GM12878 (cell line): ENCODE data around the gene FSHR. TPM values are rescaled to one million over a fixed set of nuclear protein-coding genes. Genes with fewer than 3 reads are reported as not detected.

ENCODE experiments used
- ATAC-seq: fragments of 200-7000 bp; cut with Tn5 transposase; 3 replicates; pipeline ENCODE4 v1.9.1; 2020; ENCODE audit warnings: mild to moderate bottlenecking, moderate library complexity
- BruUV-seq: library from RNA; stranded (reverse); fragments of 400-500 nt; replicated peaks from 2 replicates; lab custom pipeline; 2021; lab: Mats Ljungman, UMichigan
- CTCF ChIA-PET: fragments of 300-600 bp; sonication (Branson Sonifier 250); formaldehyde crosslinking; extraction: SDS; loops from one replicate; lab custom pipeline; 2021; ENCODE audit warnings: inconsistent platforms; lab: Yijun Ruan, JAX
- POLR2A ChIA-PET: fragments of 350-600 bp; formaldehyde crosslinking; extraction: SDS; loops from one replicate; lab custom pipeline; 2021; ENCODE audit warnings: inconsistent platforms; lab: Charles Lee
- RAD21 ChIA-PET: fragments of 300-600 bp; sonication (Branson Sonifier 250); formaldehyde crosslinking; loops from one replicate; lab custom pipeline; 2023; ENCODE audit warnings: antibody characterized with exemption; ENCODE audit not compliant: unreplicated experiment; lab: Charles Lee
- SMC1A ChIA-PET: fragments of 300-600 bp; sonication (Branson Sonifier 250); formaldehyde crosslinking; loops from one replicate; lab custom pipeline; 2023; ENCODE audit not compliant: unreplicated experiment, uncharacterized antibody; lab: Charles Lee
- DNase-seq: peaks from one replicate; pipeline ENCODE4 v3.0.0-alpha.2; 2011; ENCODE audit warnings: low read depth, low spot score
- FAIRE-seq: peaks from 3 replicates; lab custom pipeline; 2011; peaks lifted over from hg19 to GRCh38; lab: Jason Lieb, UNC
- H2AFZ ChIP-seq: 2 replicates; pipeline ENCODE4 v1.6.0; 2011; ENCODE audit warnings: low read depth, low read length, control low read depth; ENCODE audit not compliant: control insufficient read depth
- H3K27ac ChIP-seq: 2 replicates; pipeline ENCODE4 v1.5.1; 2011; ENCODE audit warnings: control low read depth; ENCODE audit not compliant: control insufficient read depth, insufficient read depth
- H3K27me3 ChIP-seq, 2 experiments: replicated peaks in 1 of 2; 2 replicates each; pipeline versions ENCODE4 v1.6.0 to v1.6.1; 2011; ENCODE audit warnings: low read length in 1 of 2; ENCODE audit not compliant: control insufficient read depth in 2 of 2, insufficient read depth in 2 of 2
- H3K36me3 ChIP-seq, 2 experiments: 2 replicates each; pipeline ENCODE4 v1.5.1; 2011; ENCODE audit warnings: low read length in 1 of 2; ENCODE audit not compliant: control insufficient read depth in 2 of 2, insufficient read depth in 2 of 2
- H3K4me1 ChIP-seq: 2 replicates; pipeline ENCODE4 v1.6.1; 2011; ENCODE audit warnings: mild to moderate bottlenecking, low read length, moderate library complexity, mixed read lengths; ENCODE audit not compliant: control insufficient read depth, insufficient read depth
- H3K4me2 ChIP-seq: 2 replicates; pipeline ENCODE4 v1.6.0; 2011; ENCODE audit warnings: control low read depth; ENCODE audit not compliant: control insufficient read depth, insufficient read depth
- H3K4me3 ChIP-seq: fragments of 200-600 bp; sonication (generic); 2 replicates; pipeline ENCODE4 v1.5.1; 2016
- H3K79me2 ChIP-seq: 2 replicates; pipeline ENCODE4 v1.6.0; 2011; ENCODE audit warnings: low read length; ENCODE audit not compliant: control insufficient read depth, insufficient read depth
- H3K9ac ChIP-seq: 2 replicates; pipeline ENCODE4 v1.8.0; 2011; ENCODE audit warnings: low read length, control low read depth, mixed read lengths; ENCODE audit not compliant: control insufficient read depth, insufficient read depth
- H3K9me3 ChIP-seq: replicated peaks from 3 replicates; pipeline ENCODE4 v1.5.1; 2011; ENCODE audit warnings: mild to moderate bottlenecking, low read length; ENCODE audit not compliant: control insufficient read depth, insufficient read depth
- H4K20me1 ChIP-seq: 2 replicates; pipeline ENCODE4 v1.6.0; 2011; ENCODE audit not compliant: control insufficient read depth, insufficient read depth
- BRCA1 ChIP-seq: IDR thresholded peaks from 2 replicates; pipeline ENCODE4 v1.6.1; 2011; ENCODE audit warnings: low read depth, low read length, improper control_type of control experiment
- CBX5 ChIP-seq: sonication (generic); IDR thresholded peaks from 2 replicates; pipeline ENCODE4 v1.6.1; 2016; ENCODE audit warnings: low read depth, moderate library complexity, mild to moderate bottlenecking, inconsistent platforms
- CREB1 ChIP-seq: IDR thresholded peaks from 2 replicates; pipeline ENCODE4 v1.6.1; 2012; ENCODE audit warnings: low read depth, mild to moderate bottlenecking, inconsistent platforms
- DPF2 ChIP-seq: fragments of 450-650 bp; IDR thresholded peaks from 2 replicates; pipeline ENCODE4 v1.6.1; 2017; ENCODE audit warnings: mild to moderate bottlenecking
- FOXM1 ChIP-seq: IDR thresholded peaks from 2 replicates; pipeline ENCODE4 v1.6.1; 2012; ENCODE audit warnings: low read depth, mild to moderate bottlenecking, inconsistent platforms, low read length, moderate library complexity
- GATAD2B ChIP-seq: fragments of 450-650 bp; conservative IDR thresholded peaks from 2 replicates; pipeline ENCODE4 v1.6.1; 2017; ENCODE audit warnings: low read depth, mild to moderate bottlenecking, moderate library complexity
- HSF1 ChIP-seq: fragments of 150-350 bp; IDR thresholded peaks from 2 replicates; pipeline ENCODE4 v1.6.1; 2014; ENCODE audit warnings: mild to moderate bottlenecking, low read depth, low read length
- PML ChIP-seq: IDR thresholded peaks from 2 replicates; pipeline ENCODE4 v1.6.1; 2012; ENCODE audit warnings: low read length, inconsistent platforms
- POLR2A ChIP-seq: IDR thresholded peaks from 2 replicates; pipeline ENCODE4 v1.6.1; 2011; ENCODE audit warnings: low read depth, mild to moderate bottlenecking, low read length
- POU2F2 ChIP-seq: IDR thresholded peaks from 3 replicates; pipeline ENCODE4 v1.6.1; 2011; ENCODE audit warnings: low read depth, mild to moderate bottlenecking, low read length, borderline replicate concordance
- PRDM15 ChIP-seq: fragments of 450-650 bp; formaldehyde crosslinking; IDR thresholded peaks from 2 replicates; pipeline ENCODE4 v1.4.0; 2020; ENCODE audit warnings: mild to moderate bottlenecking, moderate library complexity
- RAD21 ChIP-seq: IDR thresholded peaks from 2 replicates; pipeline ENCODE4 v1.6.1; 2011; ENCODE audit warnings: mild to moderate bottlenecking, low read depth, low read length, moderate library complexity; ENCODE audit not compliant: insufficient read depth
- RAD51 ChIP-seq: fragments of 450-650 bp; IDR thresholded peaks from 2 replicates; pipeline ENCODE4 v1.6.1; 2016; ENCODE audit warnings: moderate library complexity, mild to moderate bottlenecking, inconsistent platforms
- RB1 ChIP-seq: fragments of 450-650 bp; formaldehyde crosslinking; IDR thresholded peaks from 2 replicates; pipeline ENCODE4 v1.6.1; 2017; ENCODE audit warnings: mild to moderate bottlenecking, borderline replicate concordance
- RCOR1 ChIP-seq: conservative IDR thresholded peaks from 2 replicates; pipeline ENCODE4 v1.6.1; 2012; ENCODE audit warnings: low read depth, low read length, improper control_type of control experiment
- SREBF1 ChIP-seq: IDR thresholded peaks from 2 replicates; pipeline ENCODE4 v1.6.1; 2012; ENCODE audit warnings: mild to moderate bottlenecking, low read length
- TCF12 ChIP-seq: IDR thresholded peaks from 2 replicates; pipeline ENCODE4 v1.6.1; 2011; ENCODE audit warnings: low read depth, mild to moderate bottlenecking, low read length
- WRNIP1 ChIP-seq: IDR thresholded peaks from 2 replicates; pipeline ENCODE4 v1.6.1; 2011; ENCODE audit warnings: low read depth, low read length, improper control_type of control experiment, borderline replicate concordance
- WGBS: methylation state at CpG from one replicate; pipeline ENCODE4 v1.1.6; 2016; ENCODE audit warnings: low lambda C conversion rate; ENCODE audit not compliant: insufficient replicate concordance, insufficient coverage; ENCODE audit errors: missing lambda C conversion rate; 5-methylcytosine and 5-hydroxymethylcytosine counted together
- in situ Hi-C: fragments of 300-500 bp; cut with MboI; formaldehyde crosslinking; loops from 9 replicates; pipeline ENCODE4 v1.14.3; 2018; ENCODE audit warnings: mixed read lengths
- intact Hi-C: fragments of 100-400 bp; cut with micrococcal nuclease; formaldehyde crosslinking; loops from one replicate; pipeline ENCODE4 v1.14.2; 2022; ENCODE audit not compliant: unreplicated experiment
- polyA plus RNA-seq, 11 experiments: library from polyadenylated mRNA; depleted of rRNA in 4 of 11; unstranded in 6 of 11; stranded (reverse) in 5 of 11; fragments of >200 nt; fragmentation: Nextera tagmentation in 4 of 11; fragmentation: Illumina TruSeq in 1 of 11; extraction: Ambion mirVana in 4 of 11; extraction: Trizol in 1 of 11; gene quantifications; 1 replicate in 1 of 11; 2 replicates in 10 of 11; pipeline versions ENCODE4 v1.2.1 to v1.2.3, GENCODE V29; 2011 to 2016; ENCODE audit warnings: inconsistent platforms in 2 of 11, missing spikeins in 2 of 11, low read depth in 1 of 11
- total RNA-seq, 4 experiments: library from RNA; depleted of rRNA in 3 of 4; stranded (reverse); fragments of >200 nt in 3 of 4; fragmentation: Illumina TruSeq in 1 of 4; extraction: Trizol in 1 of 4; gene quantifications; 2 replicates each; pipeline versions ENCODE4 v1.2.1 to v1.2.3, GENCODE V29; 2013 to 2021

Gene FSHR
- total and polyA plus RNA-seq, 10 of the 15 experiments (the other 5 are each of a cell fraction or from before 2014, with no cell fraction given): not detected

- POLR2A ChIA-PET: no interaction called here
- BruUV-seq: no TSS peak
- WGBS: 0% methylated on average over 2 of the region's 2 CpGs
Measured at GRCh38 chr2:49067971-49068370, 86.3 kb downstream of the FSHR start.

More at GRCh38 chr2:49067971-49068370, 86.3 kb downstream of the FSHR start:
- Histone ChIP-seq H3K36me3 (no peaks in the 10 kb centered on the region), H3K79me2 (no peaks in the 10 kb centered on the region), H3K27me3 (no peaks in the 10 kb centered on the region), H2AFZ (no peak overlapping the region), H3K4me3 (no peak overlapping the region), H3K9ac (no peak overlapping the region), H3K4me1 (no peaks in the 10 kb centered on the region), H4K20me1 (no peaks in the 10 kb centered on the region), H3K4me2 (no peak overlapping the region), H3K9me3 (no peaks in the 10 kb centered on the region), H3K27ac (no peak overlapping the region)
- intact Hi-C loops (no loop called here), in situ Hi-C loops (no loop called here)
- ATAC-seq (no peak), FAIRE-seq (no peak), DNase-seq (no peak)
- CTCF ChIA-PET: no interaction called here
- SMC1A ChIA-PET: no interaction called here
- TF ChIP-seq GATAD2B: no peak
- TF ChIP-seq CREB1: no peak
- TF ChIP-seq RAD51: no peak
- TF ChIP-seq RB1: no peak
- TF ChIP-seq SREBF1: no peak
- TF ChIP-seq PRDM15 (CRISPR knock-in tag): no peak
- no peak for TF ChIP-seq TCF12
- no peak for TF ChIP-seq POU2F2
- no peak for TF ChIP-seq RAD21
- no peak for TF ChIP-seq FOXM1
- TF ChIP-seq RCOR1: no peak
- TF ChIP-seq CBX5: no peak
- no peak for TF ChIP-seq PML
- TF ChIP-seq BRCA1: no peak
- no peak for TF ChIP-seq DPF2
- TF ChIP-seq WRNIP1: no peak
- TF ChIP-seq POLR2A: no peak
- TF ChIP-seq HSF1: no peak
- RAD21 ChIA-PET: no interaction called here
